OCI-LY3 (cell line): Measurements from ENCODE around the gene VPS50.

Experiments used
- H2AFZ ChIP-seq: fragments of 200-600, 300-600 bp; shearing (Covaris generic); 2 replicates; pipeline ENCODE4 v1.6.0; 2014; ENCODE audit warnings: antibody characterized with exemption, low read depth, low read length
- H3K27ac ChIP-seq: fragments of 200-600, 300-600 bp; sonication (generic); 2 replicates; pipeline ENCODE4 v1.5.1; 2014; ENCODE audit warnings: mild to moderate bottlenecking, low read length, moderate library complexity, mixed read lengths
- H3K27me3 ChIP-seq: fragments of 200-600, 300-600 bp; sonication (generic); 2 replicates; pipeline ENCODE4 v1.6.1; 2014; ENCODE audit warnings: low read depth, low read length, mixed read lengths
- H3K36me3 ChIP-seq: fragments of 200-600, 300-600 bp; sonication (generic); replicated peaks from 2 replicates; pipeline ENCODE3; 2014; ENCODE audit warnings: low read depth, low read length, mixed read lengths
- H3K4me1 ChIP-seq: fragments of 300-600, 200-600 bp; sonication (generic); 2 replicates; pipeline ENCODE4 v1.6.1; 2014; ENCODE audit warnings: low read length, mixed read lengths
- H3K4me2 ChIP-seq: fragments of 200-600, 300-600 bp; sonication (generic); 2 replicates; pipeline ENCODE4 v1.6.1; 2014; ENCODE audit warnings: low read length, mixed read lengths
- H3K4me3 ChIP-seq: fragments of 300-600, 200-600 bp; sonication (generic); 2 replicates; pipeline ENCODE4 v1.5.1; 2014; ENCODE audit warnings: antibody characterized with exemption, mild to moderate bottlenecking, low read length, moderate library complexity
- H3K79me2 ChIP-seq: fragments of 300-600, 200-600 bp; shearing (Covaris generic); 2 replicates; pipeline ENCODE4 v1.6.1; 2014; ENCODE audit warnings: mild to moderate bottlenecking, low read length, mixed read lengths
- H3K9ac ChIP-seq: fragments of 300-600, 200-600 bp; shearing (Covaris generic); 2 replicates; pipeline ENCODE4 v1.6.0; 2014; ENCODE audit warnings: mild to moderate bottlenecking, low read length, moderate library complexity
- H3K9me3 ChIP-seq: fragments of 200-600, 300-600 bp; shearing (Covaris generic); 2 replicates; pipeline ENCODE4 v1.6.1; 2014; ENCODE audit warnings: low read length, mixed read lengths; ENCODE audit not compliant: insufficient read depth
- H4K20me1 ChIP-seq: fragments of 200-600, 300-600 bp; sonication (generic); 2 replicates; pipeline ENCODE4 v1.6.1; 2016; ENCODE audit warnings: low read length, mixed read lengths; ENCODE audit not compliant: insufficient read depth
- EZH2phosphoT487 ChIP-seq: fragments of 200-600 bp; shearing (Covaris generic); IDR thresholded peaks from 2 replicates; pipeline ENCODE4 v1.6.1; 2018; ENCODE audit warnings: antibody characterized with exemption, mixed run types, low read depth
- TF ChIP-seq, protein P1 (sequence below): fragments of 200-600, 300-600 bp; sonication (generic); IDR thresholded peaks from 2 replicates; pipeline ENCODE4 v1.5.1; 2014; ENCODE audit warnings: antibody characterized with exemption, low read length, low read depth

Gene VPS50

DNA sequence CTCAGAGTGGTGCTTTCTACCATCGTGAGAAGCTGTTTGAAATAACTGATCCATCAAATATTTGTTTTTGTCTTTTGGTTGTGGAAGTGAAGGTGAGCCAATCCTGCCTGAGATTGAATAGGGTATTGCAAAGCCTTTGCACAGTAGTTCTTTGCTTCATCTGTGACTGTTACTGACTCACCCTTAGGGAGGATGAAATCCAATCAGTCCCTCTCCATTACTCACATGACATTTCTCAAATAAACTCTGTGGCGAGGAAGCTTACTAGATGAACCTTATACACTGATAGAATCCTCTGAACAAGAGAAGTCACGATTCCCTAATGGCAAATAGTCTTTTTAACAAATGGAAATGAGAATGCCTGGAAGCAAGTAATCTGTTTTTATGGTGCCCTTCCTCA, 37.8 kb upstream of the VPS50 start:
- TF ChIP-seq, protein P1, sequence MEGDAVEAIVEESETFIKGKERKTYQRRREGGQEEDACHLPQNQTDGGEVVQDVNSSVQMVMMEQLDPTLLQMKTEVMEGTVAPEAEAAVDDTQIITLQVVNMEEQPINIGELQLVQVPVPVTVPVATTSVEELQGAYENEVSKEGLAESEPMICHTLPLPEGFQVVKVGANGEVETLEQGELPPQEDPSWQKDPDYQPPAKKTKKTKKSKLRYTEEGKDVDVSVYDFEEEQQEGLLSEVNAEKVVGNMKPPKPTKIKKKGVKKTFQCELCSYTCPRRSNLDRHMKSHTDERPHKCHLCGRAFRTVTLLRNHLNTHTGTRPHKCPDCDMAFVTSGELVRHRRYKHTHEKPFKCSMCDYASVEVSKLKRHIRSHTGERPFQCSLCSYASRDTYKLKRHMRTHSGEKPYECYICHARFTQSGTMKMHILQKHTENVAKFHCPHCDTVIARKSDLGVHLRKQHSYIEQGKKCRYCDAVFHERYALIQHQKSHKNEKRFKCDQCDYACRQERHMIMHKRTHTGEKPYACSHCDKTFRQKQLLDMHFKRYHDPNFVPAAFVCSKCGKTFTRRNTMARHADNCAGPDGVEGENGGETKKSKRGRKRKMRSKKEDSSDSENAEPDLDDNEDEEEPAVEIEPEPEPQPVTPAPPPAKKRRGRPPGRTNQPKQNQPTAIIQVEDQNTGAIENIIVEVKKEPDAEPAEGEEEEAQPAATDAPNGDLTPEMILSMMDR = no peak
- TF ChIP-seq EZH2phosphoT487 = no peak
- no peak overlapping the region for H3K4me3 ChIP-seq

DNA sequence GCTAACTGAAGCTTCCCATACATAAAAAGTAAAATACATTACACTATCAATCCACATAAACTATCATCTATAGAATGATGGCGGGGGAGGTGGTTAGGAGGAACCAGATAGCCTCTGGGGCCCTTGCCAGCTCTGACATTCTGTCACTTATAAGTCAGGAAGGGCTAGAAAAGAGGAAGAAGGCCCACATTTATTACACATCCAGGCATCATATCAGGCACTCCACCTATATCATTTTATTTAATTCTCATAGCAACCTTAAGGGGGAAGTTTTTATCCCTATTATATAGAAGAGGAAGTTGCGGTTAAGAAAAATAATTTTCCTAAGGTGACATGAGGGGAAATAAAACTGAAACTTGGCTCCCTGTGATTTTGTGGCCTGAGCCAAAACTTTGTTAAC, 35.8 kb upstream of the VPS50 start:
- no peaks in the 10 kb centered on the region for H3K36me3 ChIP-seq
- peak overlapping the region; percentile 33 for H3K4me2 ChIP-seq
- no peak overlapping the region for H3K9ac ChIP-seq
- no peaks in the 10 kb centered on the region for H4K20me1 ChIP-seq
- no peaks in the 10 kb centered on the region for H3K9me3 ChIP-seq
- TF ChIP-seq EZH2phosphoT487 = no peak
- TF ChIP-seq, protein P1 = no peak
- no peak overlapping the region for H3K27ac ChIP-seq
- no peak overlapping the region for H2AFZ ChIP-seq
- no peaks in the 10 kb centered on the region for H3K79me2 ChIP-seq
- H3K4me3 ChIP-seq = no peak overlapping the region
- peaks cover 18% of the 10 kb centered on the region for H3K4me1 ChIP-seq
- peaks cover 15% of the 10 kb centered on the region for H3K27me3 ChIP-seq

More for the DNA sequence above, 37.8 kb upstream of the VPS50 start:
- Histone ChIP-seq H3K79me2 (no peaks in the 10 kb centered on the region), H3K27me3 (peaks cover 31% of the 10 kb centered on the region), H3K27ac (no peak overlapping the region), H3K36me3 (no peaks in the 10 kb centered on the region), H3K4me2 (no peak overlapping the region), H3K4me1 (peaks cover 18% of the 10 kb centered on the region), H3K9me3 (no peaks in the 10 kb centered on the region), H2AFZ (no peak overlapping the region), H4K20me1 (no peaks in the 10 kb centered on the region), H3K9ac (no peak overlapping the region)

DNA sequence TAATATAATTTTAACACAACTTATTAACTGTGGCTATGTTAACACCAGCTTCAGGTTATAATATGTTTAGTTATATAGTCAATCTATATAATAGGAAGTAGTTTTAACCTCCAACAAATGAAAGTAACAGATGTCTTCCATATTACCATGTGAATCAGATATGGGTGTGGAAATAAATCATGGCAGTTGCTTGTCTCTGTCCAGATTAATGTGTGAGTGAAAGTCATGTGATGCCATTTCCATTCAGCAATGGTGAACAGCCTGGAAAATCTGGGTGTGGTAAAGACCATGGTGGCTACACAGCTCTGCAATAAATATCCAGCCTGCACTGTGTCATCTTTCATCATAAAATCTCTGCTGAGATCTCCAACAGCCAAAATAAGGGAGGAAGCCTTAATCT, 33.7 kb upstream of the VPS50 start:
- Histone ChIP-seq H3K27ac (no peak overlapping the region), H3K36me3 (no peaks in the 10 kb centered on the region), H3K9ac (no peak overlapping the region), H3K4me1 (peaks cover 18% of the 10 kb centered on the region), H3K79me2 (no peaks in the 10 kb centered on the region), H3K27me3 (no peaks in the 10 kb centered on the region; the same call in 1 of the 2 replicates), H3K4me2 (no peak overlapping the region), H3K4me3 (no peak overlapping the region), H4K20me1 (no peaks in the 10 kb centered on the region), H3K9me3 (no peaks in the 10 kb centered on the region), H2AFZ (no peak overlapping the region)
- TF ChIP-seq, protein P1 = no peak
- no peak for TF ChIP-seq EZH2phosphoT487

DNA sequence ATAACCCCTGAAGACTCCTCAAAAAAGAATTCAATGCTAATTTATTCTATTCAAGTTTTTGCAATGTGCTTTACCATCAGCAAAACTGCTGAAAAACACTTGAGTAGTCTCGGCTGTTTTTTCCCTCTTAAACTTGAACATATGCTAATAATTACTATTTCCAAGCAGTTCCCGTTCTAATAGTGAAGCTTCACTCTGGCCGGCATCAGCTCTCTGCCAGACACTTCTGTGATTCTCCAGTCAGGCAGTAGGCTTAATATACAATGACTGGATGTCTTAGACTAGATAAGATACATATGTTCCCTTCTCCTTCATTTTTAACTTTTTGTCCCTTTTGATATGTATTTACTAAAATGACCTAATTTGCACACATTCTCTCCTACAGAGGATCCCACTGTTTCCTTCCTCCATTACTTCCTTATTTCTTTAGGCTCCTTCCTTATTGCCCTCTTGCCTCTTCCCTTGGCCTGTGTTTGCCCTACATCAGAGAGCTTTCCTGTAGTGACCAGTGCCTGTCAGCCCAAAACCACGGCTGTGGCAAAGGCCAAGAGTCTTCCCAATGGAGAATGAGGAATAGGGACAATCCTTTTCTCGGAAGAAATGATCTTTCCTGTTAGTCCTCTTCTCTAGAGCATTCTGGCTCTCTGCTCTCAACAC, 29.4 kb upstream of the VPS50 start:
- no peaks in the 10 kb centered on the region for H3K79me2 ChIP-seq
- no peak overlapping the region for H3K4me3 ChIP-seq
- H2AFZ ChIP-seq = no peak overlapping the region
- no peaks in the 10 kb centered on the region for H3K36me3 ChIP-seq
- H3K4me2 ChIP-seq = no peak overlapping the region
- H3K27ac ChIP-seq = no peak overlapping the region
- H3K9me3 ChIP-seq = no peaks in the 10 kb centered on the region
- H4K20me1 ChIP-seq = no peaks in the 10 kb centered on the region
- H3K9ac ChIP-seq = no peak overlapping the region
- peaks cover 3% of the 10 kb centered on the region; the same call in 1 of the 2 replicates for H3K27me3 ChIP-seq
- H3K4me1 ChIP-seq = no peaks in the 10 kb centered on the region
- TF ChIP-seq, protein P1 = no peak
- no peak for TF ChIP-seq EZH2phosphoT487
